ENCODE results near the gene ZFYVE28. TPM values are rescaled to one million over a fixed set of nuclear protein-coding genes. Genes with fewer than 3 reads are reported as not detected.
"Not testable (repeated sequence)": the region's sequence is repeated elsewhere in the genome, so short reads cannot be mapped to it uniquely, and the experiment has no call there.

The ZFYVE28 gene
- total RNA-seq, 1 donor from 2014 or later = 23.2 TPM

DNA sequence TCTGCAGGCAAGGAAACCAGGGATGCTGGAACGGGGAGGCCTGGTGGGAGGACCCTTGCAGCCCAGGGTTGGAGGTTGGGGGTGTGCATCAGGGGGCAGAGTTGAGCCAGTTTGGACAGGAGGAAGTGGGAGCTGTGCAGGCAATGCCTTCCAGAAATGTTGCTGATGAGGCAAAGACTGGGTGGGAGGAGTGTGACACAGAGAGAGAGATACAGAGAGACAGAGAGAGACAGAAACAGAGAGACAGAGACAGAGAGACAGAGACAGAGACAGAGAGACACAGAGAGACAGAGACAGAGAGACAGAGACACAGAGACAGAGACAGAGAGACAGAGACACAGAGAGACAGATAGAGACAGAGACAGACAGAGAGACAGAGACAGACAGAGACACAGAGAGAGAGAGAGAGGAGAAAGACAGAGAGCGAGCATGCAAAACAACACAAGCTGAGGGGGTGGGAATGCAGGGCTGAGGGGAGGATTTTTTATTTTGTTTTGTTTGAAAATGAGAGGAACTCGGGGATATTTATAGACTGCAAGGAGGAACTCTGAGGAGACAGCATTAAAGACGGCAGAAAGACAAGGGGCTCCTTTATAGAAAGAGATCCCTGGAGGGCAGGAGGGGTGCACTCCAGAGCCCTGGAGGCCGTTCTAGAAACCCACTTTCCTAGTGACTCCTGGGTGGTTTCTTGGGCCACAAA lies 174.6 kb downstream of the ZFYVE28 start:
- peak; percentile 74 for ATAC-seq
- DNase-seq (ENCODE audit: low spot score) = peak; percentile 79
- intact Hi-C loops (cut with DNase I) = no loop called here

DNA sequence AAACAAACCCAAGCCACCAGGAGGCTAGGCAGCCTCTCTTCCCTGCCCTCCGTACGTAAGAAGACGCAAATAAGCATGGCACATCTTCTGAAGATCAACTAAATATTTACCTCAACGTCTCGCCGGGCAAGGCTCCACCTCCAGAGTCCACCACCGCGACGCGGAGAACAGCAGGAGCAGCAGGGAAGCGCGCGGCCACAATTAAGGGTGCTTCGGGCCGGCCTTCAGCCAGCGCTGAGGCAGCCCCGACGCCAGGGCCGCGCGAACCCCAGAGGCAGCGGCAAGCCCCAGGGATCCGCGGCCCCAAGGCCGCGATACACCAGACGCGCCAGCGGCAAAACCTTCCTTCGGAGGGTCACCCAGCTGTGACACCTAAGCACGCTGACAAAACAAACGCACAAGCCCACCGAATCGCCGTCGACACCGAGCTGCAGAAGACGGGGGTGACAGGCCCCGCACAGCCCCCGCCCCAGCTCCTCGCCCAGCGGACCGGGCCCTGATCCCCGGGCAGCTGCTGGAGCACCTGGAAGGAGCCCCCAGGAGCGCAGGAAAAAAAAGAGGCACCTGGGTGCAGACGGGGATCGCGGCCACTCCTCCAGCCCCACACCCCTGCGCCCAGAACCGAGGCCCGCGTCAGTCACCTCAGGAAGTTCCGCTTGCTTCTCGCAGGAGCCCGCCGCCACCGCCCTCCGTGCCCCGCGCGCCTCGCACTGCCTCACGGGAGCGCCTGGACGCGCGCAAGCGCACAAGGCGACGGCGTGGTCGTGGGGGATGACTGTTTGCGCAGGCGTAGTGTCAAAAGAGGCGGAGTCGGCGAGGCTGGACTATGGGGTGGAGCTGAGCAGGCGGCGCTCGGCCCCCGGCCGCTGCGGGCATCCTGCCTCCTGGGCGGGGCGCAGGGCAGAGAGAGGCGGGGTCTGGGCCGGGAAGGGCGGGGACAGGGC lies 176.8 kb downstream of the ZFYVE28 start, which contains the start of the genes HAUS3 and POLN:
Gene HAUS3 (minus strand): TSS at position 712 of the 944 bp plus-strand sequence. CDS start 1,175 bp downstream, outside the sequence.
Gene POLN (minus strand): TSS at position 712 of the 944 bp plus-strand sequence. CDS start 12,890 bp downstream, outside the sequence.
- ATAC-seq = peak; percentile 98
- intact Hi-C loops (cut with DNase I) = no loop called here
- peak; percentile 100 for DNase-seq (ENCODE audit: low spot score)

- DNase-seq (ENCODE audit: low spot score) (no peak), ATAC-seq (no peak)
- intact Hi-C loops (cut with DNase I) = no loop called here
These were observed 177.4 kb downstream of the ZFYVE28 start for GRCh38 chr4:2241003-2241402.

GRCh38 chr4:2236944-2237666 lies 181.3 kb downstream of the ZFYVE28 start:
- ATAC-seq = no peak
- intact Hi-C loops (cut with DNase I) = no loop called here
- no peak for DNase-seq (ENCODE audit: low spot score)

DNA sequence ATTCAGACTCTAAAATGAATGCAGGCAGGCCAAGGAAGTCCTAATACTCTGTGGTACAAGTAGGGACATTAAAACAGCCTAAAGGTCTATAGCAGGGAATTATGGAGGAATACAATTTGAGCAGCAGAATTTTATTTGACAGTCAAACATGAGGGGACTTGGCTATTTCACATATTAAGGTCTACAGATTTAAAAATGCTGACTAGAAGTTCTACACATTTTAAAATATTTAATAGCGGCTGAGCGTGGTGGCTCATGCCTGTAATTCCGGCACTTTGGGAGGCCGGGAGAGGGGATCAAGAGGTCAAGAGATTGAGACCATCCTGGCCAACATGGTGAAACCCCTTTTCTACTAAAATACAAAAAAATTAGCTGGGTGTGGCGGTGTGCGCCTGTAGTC lies 187.4 kb downstream of the ZFYVE28 start:
- no peak for DNase-seq (ENCODE audit: low spot score)
- intact Hi-C loops (cut with DNase I) = no loop called here

GRCh38 chr4:2226261-2226660 lies 192.2 kb downstream of the ZFYVE28 start:
- ATAC-seq = no peak
- intact Hi-C loops (cut with DNase I) = loop anchor here (10.0 kb wide), 1 partner anchor 229 kb away; no protein-coding TSS in a partner anchor
- no peak for DNase-seq (ENCODE audit: low spot score)

More for the DNA sequence above, 187.4 kb downstream of the ZFYVE28 start:
- ATAC-seq = no peak

DNA sequence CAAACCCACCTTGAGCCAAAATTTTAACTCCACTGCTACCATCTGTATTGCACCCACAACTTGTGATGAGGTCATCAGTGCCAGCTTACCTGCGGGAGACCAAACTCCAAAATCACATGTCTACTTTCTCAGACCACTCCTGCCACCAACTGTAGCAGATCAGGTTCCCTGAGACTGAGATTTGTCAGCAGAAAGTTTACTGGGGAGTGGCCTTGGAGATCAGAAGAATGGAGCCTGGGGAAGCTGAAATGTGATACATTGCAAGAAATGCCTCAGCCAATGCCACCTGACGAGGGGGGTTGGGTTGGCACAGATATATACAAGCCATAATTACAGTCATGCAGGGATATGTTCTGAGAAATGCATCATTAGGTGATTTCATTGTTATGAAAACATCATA lies 195.6 kb downstream of the ZFYVE28 start:
- intact Hi-C loops (cut with DNase I) = loop anchor here (10.0 kb wide), 1 partner anchor 232 kb away; no protein-coding TSS in a partner anchor
- DNase-seq (ENCODE audit: low spot score) (no peak), ATAC-seq (no peak)

- intact Hi-C loops (cut with DNase I) = loop anchor here (10.0 kb wide), 1 partner anchor 233 kb away; no protein-coding TSS in a partner anchor
- DNase-seq (ENCODE audit: low spot score); ATAC-seq: not testable (repeated sequence)
These were observed 197.1 kb downstream of the ZFYVE28 start for GRCh38 chr4:2221378-2221777.

GRCh38 chr4:2220016-2220630 lies 198.3 kb downstream of the ZFYVE28 start:
- peak; percentile 84 for DNase-seq (ENCODE audit: low spot score)
- ATAC-seq = peak; percentile 92
- intact Hi-C loops (cut with DNase I) = loop anchor here (10.0 kb wide), 1 partner anchor 235 kb away; no protein-coding TSS in a partner anchor

Other genes with a start within 250 kb of the ZFYVE28 start
- gene HAUS3, start 176.5 kb downstream of the ZFYVE28 start, total RNA-seq = 15.4 TPM
- gene POLN, start 176.5 kb downstream of the ZFYVE28 start, total RNA-seq = 7.7 TPM
- gene MXD4, start 156.5 kb downstream of the ZFYVE28 start, total RNA-seq = 84.7 TPM
- gene CFAP99, start 310 bp upstream of the ZFYVE28 start, total RNA-seq = not detected
- 44.5 TPM for gene RNF4, start 50.5 kb upstream of the ZFYVE28 start, total RNA-seq
- 47.3 TPM for gene FAM193A, start 118.0 kb upstream of the ZFYVE28 start, total RNA-seq